Heart right ventricle (tissue), 16 donors: ENCODE results near the gene CDK6. TPM values are rescaled to one million over a fixed set of nuclear protein-coding genes. Genes with fewer than 3 reads are reported as not detected.

Experiments used
- ATAC-seq, 8 donors: fragments of 200-7000 bp; cut with Tn5 transposase; one replicate each; pipeline ENCODE4 v1.9.1; 2020; ENCODE audit warnings: mild to moderate bottlenecking in 8 of 8, moderate library complexity in 8 of 8, moderate number of reproducible peaks in 1 of 8
- DNase-seq, 2 donors: peaks; one replicate each; pipeline ENCODE4 v3.0.0-alpha.2; 2020
- H3K27ac ChIP-seq, 10 donors: fragments of 200-600 bp; sonication (generic) in 2 of 10; one replicate each; pipeline versions ENCODE4 v1.5.0 to v1.8.0; 2020 to 2022; ENCODE audit warnings: mild to moderate bottlenecking in 3 of 10
- H3K27me3 ChIP-seq, 7 donors: fragments of 200-600 bp; one replicate each; pipeline ENCODE4 v1.8.0; 2021 to 2022; ENCODE audit warnings: mild to moderate bottlenecking in 2 of 7
- H3K36me3 ChIP-seq, 9 donors: fragments of 200-600 bp; sonication (generic) in 1 of 9; one replicate each; pipeline versions ENCODE4 v1.5.0 to v1.8.0; 2020 to 2022; ENCODE audit warnings: mild to moderate bottlenecking in 2 of 9
- H3K4me1 ChIP-seq, 9 donors: fragments of 200-600 bp; sonication (generic) in 1 of 9; one replicate each; pipeline versions ENCODE4 v1.5.0 to v1.8.0; 2020 to 2022; ENCODE audit warnings: mild to moderate bottlenecking in 4 of 9
- H3K4me3 ChIP-seq, 10 donors: fragments of 200-600 bp; sonication (generic) in 2 of 10; one replicate each; pipeline versions ENCODE4 v1.5.0 to v1.8.0; 2020 to 2022; ENCODE audit warnings: mild to moderate bottlenecking in 7 of 10, moderate library complexity in 2 of 10
- H3K9me3 ChIP-seq, 11 donors: fragments of 200-600 bp in 10 of 11; sonication (generic) in 2 of 11; one replicate each; pipeline versions ENCODE4 v1.5.0 to v1.8.0; 2013 to 2022; ENCODE audit warnings: mild to moderate bottlenecking in 2 of 11, control low read depth in 1 of 11, moderate library complexity in 1 of 11
- whole genome bisulfite sequencing, 2 donors: extraction: QIAGEN DNeasy Blood & Tissue Kit; methylation state at CpG; one replicate each; pipeline ENCODE4 v1.1.7; 2013; ENCODE audit warnings: inconsistent platforms in 1 of 2; 5-methylcytosine and 5-hydroxymethylcytosine counted together
- intact Hi-C, 10 donors: fragments of 100-400 bp; cut with DNase I; formaldehyde crosslinking; loops; one replicate each; pipeline versions ENCODE4 v1.11.1 to v1.14.2; 2022
- polyA plus RNA-seq, 2 donors: library from polyadenylated mRNA; stranded (reverse); fragments of 200-250 nt; gene quantifications; one replicate each; pipeline ENCODE4 v1.2.3, GENCODE V29; 2013
- total RNA-seq, 10 donors: library from RNA; stranded (reverse); fragmentation: NEBNext Ultra II Directional in 3 of 10; extraction: Animal tissue kit (Norgen Biotek cat#: 25700) in 3 of 10; gene quantifications; one replicate each; pipeline versions ENCODE4 v1.2.1 to v1.2.4, GENCODE V29; 2021 to 2023
- TF ChIP-seq, protein P1 (sequence below), 9 donors: fragments of 200-600 bp; sonication (generic) in 2 of 9; IDR thresholded peaks; one replicate each; pipeline versions ENCODE4 v1.5.0 to v1.8.0; 2021 to 2022; ENCODE audit warnings: antibody characterized with exemption in 9 of 9, mild to moderate bottlenecking in 5 of 9, moderate library complexity in 1 of 9
- donor health status: Arrhythmogenic right ventricular cardiomyopathy.
- donor health status: ischemic (EF 13 %, LVEDD 7.1; RV severe dilation, severe dysfunction).
- donor health status: healthy with polysubstance abuse.
- donor health status: DM: no; HTN: yes; CAD: no.
- donor health status: DM: no; HTN: no; CAD: no.
- donor health status: ischemic (EF 25% LVEDD 6.9; RV normal size, moderate dysfunction).
- donor health status: ischemic (EF 25% LVEDD 5.7; RV mildly dilated, moderate dysfunction).
- donor health status: healthy.
- donor health status: DM: yes; HTN: yes; CAD: no.
- donor health status: Ischemic cardiomyopathy.
- donor health status: ischemic (EF 35%, LVEDD 5.7; RV mildly dilated, moderate dysfunction).
- donor health status: nonischemic (EF 11% LVEDD 7.7; RV severe dilation, severe dysfunction).
- donor health status: DM: yes; HTN: yes; CAD: no.
- donor health status: PGD.
- donor health status: ischemic (EF 29% LVEDD 5.4; RV normal size, mild dysfunction).
- donor health status: nonischemic (EF 23%, LVEDD 6.1; RV moderate dilation, normal function).

CDK6 gene
- total and polyA plus RNA-seq, 12 donors = 2.6 to 31.5 (median 16.4) TPM

DNA sequence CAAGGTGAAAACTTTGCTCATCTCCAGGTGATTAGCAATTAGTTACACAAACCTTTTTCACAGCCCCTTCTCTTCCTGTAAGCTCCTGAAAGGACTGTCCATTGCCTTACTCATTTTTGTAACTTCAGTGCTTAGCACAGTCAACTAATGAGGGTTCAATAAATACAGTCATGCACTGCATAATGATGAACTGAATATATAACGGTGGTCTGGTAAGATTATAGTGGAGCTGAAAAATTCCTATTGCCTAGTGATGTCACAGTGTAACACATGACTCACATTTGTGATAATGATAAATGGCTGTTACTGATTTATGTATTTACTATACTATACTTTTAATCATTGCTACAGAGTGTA, 233.3 kb downstream of the CDK6 start:
- H3K4me3 ChIP-seq = no peak overlapping the region
- WGBS, 2 donors = 58 to 61% methylated on average over 1 of the region's 1 CpG
- peaks cover 0 to 11% (median 0%) of the 10 kb centered on the region in 9 donors for H3K36me3 ChIP-seq
- TF ChIP-seq, protein P1, sequence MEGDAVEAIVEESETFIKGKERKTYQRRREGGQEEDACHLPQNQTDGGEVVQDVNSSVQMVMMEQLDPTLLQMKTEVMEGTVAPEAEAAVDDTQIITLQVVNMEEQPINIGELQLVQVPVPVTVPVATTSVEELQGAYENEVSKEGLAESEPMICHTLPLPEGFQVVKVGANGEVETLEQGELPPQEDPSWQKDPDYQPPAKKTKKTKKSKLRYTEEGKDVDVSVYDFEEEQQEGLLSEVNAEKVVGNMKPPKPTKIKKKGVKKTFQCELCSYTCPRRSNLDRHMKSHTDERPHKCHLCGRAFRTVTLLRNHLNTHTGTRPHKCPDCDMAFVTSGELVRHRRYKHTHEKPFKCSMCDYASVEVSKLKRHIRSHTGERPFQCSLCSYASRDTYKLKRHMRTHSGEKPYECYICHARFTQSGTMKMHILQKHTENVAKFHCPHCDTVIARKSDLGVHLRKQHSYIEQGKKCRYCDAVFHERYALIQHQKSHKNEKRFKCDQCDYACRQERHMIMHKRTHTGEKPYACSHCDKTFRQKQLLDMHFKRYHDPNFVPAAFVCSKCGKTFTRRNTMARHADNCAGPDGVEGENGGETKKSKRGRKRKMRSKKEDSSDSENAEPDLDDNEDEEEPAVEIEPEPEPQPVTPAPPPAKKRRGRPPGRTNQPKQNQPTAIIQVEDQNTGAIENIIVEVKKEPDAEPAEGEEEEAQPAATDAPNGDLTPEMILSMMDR (IDR thresholded peaks at IDR 0.05) = no peak
- H3K9me3 ChIP-seq = no peaks in the 10 kb centered on the region
- no peak for ATAC-seq
- DNase-seq = no peak
- H3K4me1 ChIP-seq = peaks cover 0 to 3% (median 0%) of the 10 kb centered on the region in 9 donors
- intact Hi-C loops = no loop called here
- peaks cover 0 to 5% (median 0%) of the 10 kb centered on the region in 7 donors for H3K27me3 ChIP-seq
- no peak overlapping the region for H3K27ac ChIP-seq

DNA sequence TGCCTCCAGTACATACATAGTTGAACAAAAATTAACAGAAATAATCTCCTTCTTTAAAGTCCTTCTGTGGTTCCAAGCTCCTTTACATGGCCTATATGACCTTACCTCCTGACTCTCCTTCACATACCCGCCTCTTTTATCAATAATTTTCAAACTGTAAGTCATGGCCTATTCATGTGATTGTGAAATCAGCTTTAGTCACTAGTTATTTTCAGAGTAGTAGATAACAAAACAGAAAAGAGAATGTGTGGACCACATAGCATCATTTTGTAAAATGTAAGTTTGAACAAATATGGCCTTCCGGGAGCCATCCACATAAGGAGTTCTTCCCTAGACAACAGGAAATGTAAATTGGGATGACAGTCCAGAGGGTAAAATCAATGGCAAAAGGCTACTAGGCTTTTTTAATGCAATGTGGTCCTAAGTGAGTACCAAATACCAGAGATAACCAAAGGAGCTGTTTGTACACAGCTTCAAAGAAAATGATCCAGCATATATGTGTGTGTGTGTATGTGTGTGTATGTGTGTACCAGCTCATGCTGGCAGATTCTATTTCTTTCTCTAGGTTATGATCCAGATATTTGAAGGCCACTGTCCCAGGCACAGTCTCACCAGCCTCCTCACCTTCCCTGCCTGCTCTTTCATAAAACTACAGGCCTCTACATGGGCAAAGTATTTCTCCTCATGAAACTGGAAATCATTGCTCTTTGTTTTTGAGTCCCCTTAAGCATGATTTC, 233.9 kb downstream of the CDK6 start:
- peaks cover 0 to 3% (median 0%) of the 10 kb centered on the region in 9 donors for H3K4me1 ChIP-seq
- intact Hi-C loops = no loop called here
- TF ChIP-seq, protein P1 (IDR thresholded peaks at IDR 0.05) = no peak
- H3K9me3 ChIP-seq = no peaks in the 10 kb centered on the region
- H3K36me3 ChIP-seq = peaks cover 0 to 11% (median 0%) of the 10 kb centered on the region in 9 donors
- DNase-seq (no peak), ATAC-seq (peak in 3 of 8 donors; percentile 13 to 54 (median 14))
- H3K27me3 ChIP-seq = peaks cover 0 to 9% (median 0%) of the 10 kb centered on the region in 7 donors
- H3K4me3 ChIP-seq = no peak overlapping the region
- H3K27ac ChIP-seq = no peak overlapping the region
- WGBS, 2 donors = 67 to 70% methylated on average over 2 of the region's 2 CpGs

DNA sequence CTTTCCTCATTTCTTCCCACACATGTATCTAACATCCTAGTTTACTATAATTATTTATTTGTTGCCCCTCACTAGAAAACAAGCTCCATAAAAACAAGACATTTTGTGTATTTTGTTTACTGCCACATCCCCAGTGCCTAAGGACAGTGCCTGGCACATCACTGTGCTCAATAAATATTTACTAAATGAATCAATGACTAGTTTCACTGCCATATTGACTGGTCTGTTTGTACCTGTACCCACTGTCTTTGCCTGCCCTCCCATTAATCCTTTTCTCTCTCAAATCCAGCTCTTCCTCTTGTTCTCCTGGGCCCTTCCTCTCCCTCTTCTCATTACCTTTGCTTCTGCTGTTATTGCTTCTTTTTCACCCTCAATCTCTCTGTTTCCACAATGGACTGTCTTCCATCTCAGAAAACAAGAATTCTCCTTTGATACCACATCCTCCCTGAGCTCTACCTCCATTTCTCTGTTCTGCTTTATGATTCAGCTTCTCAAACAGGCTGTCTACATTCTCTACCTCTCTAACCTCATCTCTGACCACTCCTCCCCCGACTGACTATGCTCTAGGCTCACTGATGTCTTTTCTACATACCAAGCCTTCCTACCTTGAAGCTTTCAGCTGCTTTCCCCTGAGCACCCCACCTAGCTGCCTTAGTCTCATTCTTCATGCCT, 237.9 kb downstream of the CDK6 start:
- peaks cover 0 to 15% (median 0%) of the 10 kb centered on the region in 7 donors for H3K27me3 ChIP-seq
- peaks cover 0 to 3% (median 0%) of the 10 kb centered on the region in 9 donors for H3K4me1 ChIP-seq
- ATAC-seq = no peak
- 62 to 86% methylated on average over 1 of the region's 1 CpG for WGBS, 2 donors
- TF ChIP-seq, protein P1 (IDR thresholded peaks at IDR 0.05) = no peak
- intact Hi-C loops = no loop called here
- no peak overlapping the region for H3K27ac ChIP-seq
- no peak for DNase-seq
- no peaks in the 10 kb centered on the region for H3K36me3 ChIP-seq
- no peaks in the 10 kb centered on the region for H3K9me3 ChIP-seq
- H3K4me3 ChIP-seq = no peak overlapping the region

DNA sequence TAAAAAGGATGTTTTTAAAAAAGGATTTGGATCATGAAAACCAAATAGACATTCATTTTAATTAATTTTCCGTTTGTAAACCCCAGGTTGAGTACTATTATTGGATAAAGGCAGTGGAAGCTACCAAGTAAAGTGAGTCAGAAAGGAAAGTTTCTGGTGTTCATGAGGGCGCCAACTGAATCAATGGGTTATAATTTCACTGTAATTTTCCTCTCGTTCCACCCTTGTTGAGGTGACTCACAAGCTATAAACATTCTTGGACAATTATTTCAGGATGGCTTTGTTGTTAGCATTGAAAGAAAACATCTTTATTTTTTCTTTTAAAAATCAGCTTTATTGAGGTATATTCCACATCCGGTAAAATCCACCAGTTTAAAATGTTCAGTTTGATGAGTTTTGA, 241.1 kb downstream of the CDK6 start:
- Histone ChIP-seq H3K9me3 (no peaks in the 10 kb centered on the region), H3K27ac (no peak overlapping the region), H3K4me3 (no peak overlapping the region), H3K4me1 (peaks cover 0 to 6% (median 0%) of the 10 kb centered on the region in 9 donors), H3K36me3 (no peaks in the 10 kb centered on the region), H3K27me3 (peaks cover 0 to 15% (median 0%) of the 10 kb centered on the region in 7 donors)
- TF ChIP-seq, protein P1 (IDR thresholded peaks at IDR 0.05) = no peak
- DNase-seq (no peak), ATAC-seq (no peak)
- WGBS, 2 donors = 79 to 87% methylated on average over 4 of the region's 4 CpGs
- intact Hi-C loops = no loop called here
